ENCODE measurements around the gene RAPGEF3.
A peak's percentile ranks its signal among the peaks of the same experiment; 100 is the strongest.

The RAPGEF3 gene

DNA sequence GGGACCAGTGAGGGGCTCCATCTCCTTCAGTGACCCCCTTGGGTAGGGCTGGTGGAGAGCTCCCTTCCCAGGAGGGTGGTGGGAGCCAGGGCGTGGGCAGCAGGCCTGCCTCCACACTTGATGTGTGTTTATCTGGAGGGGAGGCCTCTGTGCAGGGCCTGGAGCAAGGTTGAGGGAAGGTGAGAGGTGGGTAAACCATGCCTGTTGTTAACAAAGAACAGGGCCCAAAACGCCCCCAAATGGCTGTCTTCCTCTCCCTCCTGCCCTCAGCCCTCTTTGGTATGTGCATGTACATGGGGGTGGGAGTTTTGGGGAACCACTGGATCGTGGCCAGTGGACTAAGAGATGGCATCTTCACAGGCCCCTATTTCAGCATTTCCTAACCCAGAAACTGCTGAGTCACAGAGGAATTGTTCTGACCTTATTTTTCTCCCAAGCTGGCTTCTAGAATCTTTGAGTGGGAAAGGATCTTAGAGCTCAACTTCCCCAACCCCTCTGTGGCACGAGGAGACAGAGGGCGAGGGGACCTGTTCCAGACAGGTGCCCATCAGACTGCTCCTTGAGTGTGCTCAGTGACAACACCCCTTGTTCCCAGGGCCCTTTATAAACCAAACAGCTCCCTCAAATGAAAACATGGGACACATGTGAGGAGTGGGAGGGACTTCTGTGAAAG is 17.9 kb upstream of the RAPGEF3 start:
- TF ChIP-seq GATA1 (IDR thresholded peaks at IDR 0.05; ENCODE audit: low read depth, low read length): no peak
- peak; percentile 75 to 76 for DNase-seq

DNA sequence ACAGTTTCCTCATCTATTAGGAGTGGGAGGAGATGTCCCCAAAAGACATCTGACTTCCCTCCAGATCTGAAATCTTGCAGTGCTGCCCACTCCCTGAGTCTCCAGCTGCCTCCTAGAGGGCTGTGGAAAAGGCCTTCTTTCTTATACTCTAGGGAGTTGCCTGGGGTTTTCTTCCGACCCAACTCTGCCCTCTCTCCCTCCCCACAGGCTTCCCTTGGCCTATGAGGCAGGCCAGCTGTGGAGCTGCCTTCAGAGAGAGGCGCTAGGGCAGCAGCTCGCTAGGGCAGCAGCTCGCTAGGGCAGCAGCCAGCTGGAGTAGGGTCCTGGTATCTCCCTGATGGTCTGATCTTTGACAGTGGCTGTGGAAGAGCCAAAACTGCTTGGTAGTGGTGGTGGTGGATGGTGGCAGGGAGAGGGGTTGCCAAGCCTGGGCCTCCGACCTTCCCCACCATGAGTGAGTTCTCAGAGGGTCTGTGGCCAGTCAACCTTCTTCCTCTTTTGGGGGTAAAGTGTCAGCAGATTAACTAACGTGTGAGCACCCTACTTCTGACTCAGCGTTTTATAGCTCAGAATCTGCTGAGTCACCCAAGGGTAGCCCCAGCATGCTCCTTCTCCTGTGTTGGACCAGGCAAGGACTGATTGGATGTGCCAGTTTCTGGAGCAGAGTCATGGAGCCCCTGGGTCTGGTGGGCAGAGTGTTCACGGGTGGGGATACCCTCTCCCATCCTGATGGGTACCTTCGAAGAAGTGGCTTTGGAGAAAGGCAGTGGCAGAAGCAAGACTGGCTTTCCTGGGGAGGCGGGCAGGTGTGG is 16.6 kb upstream of the RAPGEF3 start:
- TF ChIP-seq POLR2A (IDR thresholded peaks at IDR 0.05; ENCODE audit: low read length) (peak; percentile 85), GATA1 (IDR thresholded peaks at IDR 0.05; ENCODE audit: low read depth, low read length) (no peak)
- peak; percentile 92 to 93 for DNase-seq

DNA sequence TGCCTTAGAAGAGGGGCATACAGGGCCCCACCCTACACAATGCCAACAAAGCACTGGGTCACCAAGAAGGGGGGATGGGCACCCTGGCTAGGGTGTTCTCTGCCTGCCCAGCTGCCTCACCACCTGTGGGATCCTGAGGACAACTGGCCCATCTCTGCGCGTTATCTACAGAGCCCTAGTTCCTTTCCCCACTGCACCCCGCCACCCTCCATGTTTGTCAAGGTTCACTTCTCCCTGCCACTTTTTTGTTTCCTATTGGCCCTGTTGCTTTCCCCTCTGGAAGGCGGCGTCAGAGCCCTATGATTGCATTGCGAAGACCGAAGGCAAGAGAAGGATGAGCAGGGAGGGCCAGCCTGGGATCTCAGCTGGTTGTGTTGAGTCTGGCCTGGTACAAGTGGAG is 16.0 kb upstream of the RAPGEF3 start:
- TF ChIP-seq GATA1 (IDR thresholded peaks at IDR 0.05; ENCODE audit: low read depth, low read length): no peak
- TF ChIP-seq POLR2A (IDR thresholded peaks at IDR 0.05; ENCODE audit: low read length): no peak
- DNase-seq: peak; percentile 58 to 71

DNA sequence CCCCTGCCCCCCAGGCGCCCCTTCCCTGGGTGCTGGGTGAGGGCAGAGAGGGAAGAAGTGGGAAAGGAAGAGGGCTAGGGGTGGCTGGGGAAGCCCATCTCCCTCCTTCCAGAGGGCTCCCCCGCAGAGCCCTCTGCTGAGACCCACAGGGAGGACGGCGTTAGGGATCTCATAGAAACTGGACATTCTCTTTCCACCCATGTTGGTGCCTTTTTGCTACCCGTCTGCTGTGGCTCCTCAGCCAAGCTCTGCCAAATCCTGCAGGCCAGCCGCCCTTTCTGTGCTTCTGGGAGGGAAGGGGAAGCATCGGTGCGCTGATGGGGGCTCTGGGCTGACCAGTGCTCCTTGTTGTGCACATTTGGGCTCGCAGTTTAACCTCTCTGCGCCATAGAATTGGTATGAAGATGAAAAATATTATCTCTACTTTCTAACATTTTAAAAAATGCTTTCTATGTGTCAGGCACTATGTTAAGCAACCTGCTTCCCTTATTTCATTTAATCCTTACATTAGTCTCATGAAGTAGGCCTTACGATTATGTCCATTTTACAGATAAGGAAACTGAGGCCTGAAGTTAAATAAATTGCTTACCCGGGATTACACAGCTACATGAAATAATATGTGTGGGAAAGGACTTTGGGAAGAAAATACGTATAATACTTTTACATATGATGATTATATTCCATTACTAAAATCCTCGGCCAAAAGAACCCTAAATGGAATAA is 15.3 kb upstream of the RAPGEF3 start:
- peak in 1 of 2 experiments; percentile 68 for DNase-seq
- TF ChIP-seq POLR2A (IDR thresholded peaks at IDR 0.05; ENCODE audit: low read length) (peak; percentile 3), GATA1 (IDR thresholded peaks at IDR 0.05; ENCODE audit: low read depth, low read length) (no peak)

DNA sequence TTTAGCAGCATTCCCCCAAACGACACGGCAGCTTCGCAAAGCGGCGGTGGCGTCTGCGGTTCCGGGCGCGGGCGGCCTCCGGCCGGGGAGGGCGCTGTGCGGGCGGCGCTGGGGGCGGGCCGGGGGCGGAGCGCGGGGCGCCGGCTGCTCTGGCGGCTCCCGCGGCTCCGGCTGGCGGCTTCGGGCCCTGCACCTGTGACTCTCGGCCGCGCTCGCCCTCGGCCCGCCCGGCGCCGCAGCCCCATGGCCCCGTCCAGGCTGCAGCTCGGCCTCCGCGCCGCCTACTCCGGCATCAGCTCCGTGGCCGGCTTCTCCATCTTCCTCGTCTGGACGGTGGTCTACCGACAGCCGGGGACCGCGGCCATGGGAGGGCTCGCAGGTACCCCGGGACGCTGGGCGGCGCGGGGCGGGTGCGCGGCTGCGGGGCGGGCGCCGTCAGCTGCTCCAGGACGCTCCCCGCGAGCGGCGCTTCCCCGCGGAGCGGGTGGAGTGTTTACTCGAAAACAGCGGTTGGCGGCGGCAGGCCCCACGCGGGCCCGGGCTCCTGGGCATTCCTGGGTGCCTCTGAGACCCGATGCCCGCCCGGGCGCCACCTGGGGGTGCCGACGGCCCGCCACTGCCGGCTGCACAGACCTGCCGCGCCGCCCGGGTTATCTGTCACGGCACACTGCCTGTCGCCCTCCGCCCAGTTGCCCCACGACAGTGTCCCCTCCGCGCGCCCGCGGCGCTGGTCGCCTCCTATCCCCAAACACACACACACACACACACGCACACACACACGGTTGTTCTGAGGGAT is 14.6 kb upstream of the RAPGEF3 start, which contains the start of gene SLC48A1:
Gene SLC48A1, plus strand, starts transcription at position 177 of the 796 bp plus-strand sequence. Its CDS starts 67 bp downstream, at position 244.
- DNase-seq: peak; percentile 89 to 92

DNA sequence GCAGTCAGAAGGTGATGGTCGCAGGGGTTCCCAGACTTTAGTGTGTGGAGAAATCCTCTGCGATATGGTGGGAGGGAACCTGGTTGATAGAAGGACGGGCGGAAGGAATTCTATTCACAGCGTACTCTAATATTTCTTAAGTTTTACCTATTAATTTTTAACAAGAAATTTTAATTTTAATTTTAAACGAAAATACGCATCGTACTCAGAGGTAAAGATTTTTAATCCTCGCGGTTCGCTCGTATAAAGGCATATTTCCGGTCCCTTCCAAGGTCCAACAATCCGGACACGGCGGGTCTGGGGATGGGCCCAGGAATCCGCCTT is 14.0 kb upstream of the RAPGEF3 start:
- no peak for DNase-seq
- TF ChIP-seq POLR2A (IDR thresholded peaks at IDR 0.05; ENCODE audit: low read length): no peak

More for the DNA sequence above, 14.6 kb upstream of the RAPGEF3 start, which contains the start of gene SLC48A1:
- TF ChIP-seq GATA1 (IDR thresholded peaks at IDR 0.05; ENCODE audit: low read depth, low read length) (no peak), POLR2A (IDR thresholded peaks at IDR 0.05; ENCODE audit: low read length) (peak; percentile 65)

DNA sequence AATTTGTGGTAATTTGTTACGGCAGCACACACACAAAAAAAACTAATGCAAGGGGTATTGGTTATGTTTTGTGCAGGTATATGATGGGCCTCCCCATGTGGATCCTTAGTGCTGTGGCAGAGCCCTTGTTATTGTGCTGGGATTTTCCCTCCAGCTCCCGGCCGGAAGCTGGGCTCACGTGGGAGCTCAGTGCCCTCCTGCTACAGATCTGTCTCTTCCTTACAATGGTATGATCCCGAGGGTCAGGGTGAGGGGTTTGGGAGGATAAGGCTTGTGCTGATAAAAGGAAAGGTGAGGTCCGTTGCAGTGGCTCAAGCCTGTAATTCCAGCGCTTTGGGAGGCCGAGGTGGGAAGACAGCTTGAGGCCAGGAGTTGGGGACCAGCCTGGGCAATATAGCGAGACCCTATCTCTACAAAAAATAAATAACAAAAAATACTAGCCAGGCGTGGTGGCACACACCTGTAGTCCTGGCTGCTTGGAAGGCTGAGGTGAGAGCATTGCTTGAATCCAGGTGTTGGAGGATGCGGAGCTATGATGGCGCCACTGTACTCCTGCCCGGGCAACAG is 13.5 kb upstream of the RAPGEF3 start:
- no peak for DNase-seq
- TF ChIP-seq GATA1 (IDR thresholded peaks at IDR 0.05; ENCODE audit: low read depth, low read length) (no peak), POLR2A (IDR thresholded peaks at IDR 0.05; ENCODE audit: low read length) (no peak)

DNA sequence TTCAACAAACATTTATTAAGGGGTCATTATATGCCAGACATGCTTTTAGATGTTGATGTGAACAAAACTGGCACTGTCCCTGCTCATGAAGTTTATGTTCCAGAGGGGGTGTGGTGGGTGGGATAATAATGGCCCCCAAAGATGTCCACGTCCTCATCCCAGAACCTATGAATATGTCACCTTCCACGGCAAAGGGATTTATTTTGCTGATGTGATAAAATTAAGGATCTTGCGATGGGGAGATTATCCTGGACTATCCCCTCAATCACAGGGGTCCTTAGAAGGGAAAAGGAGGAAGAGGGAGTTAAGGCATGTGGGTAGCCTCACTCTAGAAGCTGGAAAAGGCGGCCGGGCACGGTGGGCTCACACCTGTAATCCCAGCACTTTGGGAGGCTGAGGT is 12.6 kb upstream of the RAPGEF3 start:
- DNase-seq: no peak
- no peak for TF ChIP-seq GATA1 (IDR thresholded peaks at IDR 0.05; ENCODE audit: low read depth, low read length)

DNA sequence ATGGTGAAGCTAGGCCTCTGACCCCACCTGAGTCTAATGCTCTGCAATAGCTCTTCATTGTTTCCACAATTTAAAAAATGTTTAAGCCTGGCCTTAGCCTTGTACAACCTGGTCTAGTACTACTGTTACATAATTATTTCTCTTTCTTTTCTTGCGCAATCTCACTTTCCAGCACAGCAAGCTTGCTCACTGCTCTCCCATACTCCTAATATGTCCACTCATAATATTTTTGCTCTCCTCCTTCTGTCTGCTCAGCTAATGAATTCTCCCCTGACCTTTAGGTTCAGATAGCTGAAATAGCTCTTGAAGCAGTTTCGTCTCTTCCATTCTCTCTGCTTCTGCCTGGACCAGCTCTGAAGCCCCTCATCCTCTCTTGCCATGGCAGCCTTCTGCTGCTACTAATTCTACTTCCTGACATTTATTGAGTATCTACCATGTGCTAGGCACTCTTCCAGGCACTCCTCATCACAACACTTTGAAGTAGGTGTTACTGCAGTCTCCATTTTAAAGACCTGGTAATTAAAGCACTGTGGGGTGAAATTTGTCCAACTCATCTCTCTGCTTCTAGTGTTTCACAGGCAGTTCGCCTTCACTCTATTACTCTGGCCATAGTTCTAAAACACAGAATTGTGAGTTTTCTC is 11.5 kb upstream of the RAPGEF3 start:
- DNase-seq: peak; percentile 25 to 64
- TF ChIP-seq GATA1 (IDR thresholded peaks at IDR 0.05; ENCODE audit: low read depth, low read length) (no peak), POLR2A (IDR thresholded peaks at IDR 0.05; ENCODE audit: low read length) (no peak)

DNA sequence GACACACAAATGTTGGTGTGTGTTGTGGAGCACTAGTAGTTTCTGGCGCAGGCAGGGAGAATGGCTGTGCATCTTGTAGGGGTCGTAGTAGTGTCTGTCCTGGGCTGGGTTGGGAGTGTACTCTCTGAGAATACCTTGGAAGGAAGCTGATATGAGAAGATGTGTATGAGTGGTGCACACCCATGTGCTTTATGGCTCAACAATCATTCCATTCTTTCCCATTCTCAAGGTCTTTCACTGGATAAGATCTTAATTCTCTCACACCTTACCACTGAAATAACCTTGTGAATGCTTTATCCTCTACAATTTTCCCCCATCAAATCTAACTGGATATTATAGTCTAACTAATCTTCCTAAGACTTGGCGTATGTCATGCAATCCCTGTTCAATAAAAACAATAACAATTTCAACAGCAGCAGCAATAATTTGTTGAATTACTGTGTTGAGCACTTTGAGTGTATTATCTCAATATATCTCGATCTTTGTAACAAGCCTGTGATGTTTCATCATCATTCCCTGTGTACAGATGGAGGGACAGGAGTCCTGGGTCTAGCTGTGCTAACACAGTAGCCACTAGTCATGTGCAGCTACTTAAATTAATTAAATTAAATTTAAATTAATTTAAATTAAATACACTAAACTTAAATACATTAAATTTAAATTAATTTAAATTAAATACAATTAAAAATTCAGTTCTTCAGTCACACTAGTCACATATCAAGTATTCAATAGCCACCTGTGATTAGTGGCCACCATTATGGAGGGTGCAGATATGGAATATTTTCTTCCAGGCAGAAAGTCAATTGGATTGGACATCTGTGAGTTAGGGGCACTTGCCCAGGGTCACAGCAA is 10.8 kb upstream of the RAPGEF3 start:
- peak; percentile 36 to 56 for DNase-seq
- no peak for TF ChIP-seq GATA1 (IDR thresholded peaks at IDR 0.05; ENCODE audit: low read depth, low read length)
- TF ChIP-seq POLR2A (IDR thresholded peaks at IDR 0.05; ENCODE audit: low read length): no peak

DNA sequence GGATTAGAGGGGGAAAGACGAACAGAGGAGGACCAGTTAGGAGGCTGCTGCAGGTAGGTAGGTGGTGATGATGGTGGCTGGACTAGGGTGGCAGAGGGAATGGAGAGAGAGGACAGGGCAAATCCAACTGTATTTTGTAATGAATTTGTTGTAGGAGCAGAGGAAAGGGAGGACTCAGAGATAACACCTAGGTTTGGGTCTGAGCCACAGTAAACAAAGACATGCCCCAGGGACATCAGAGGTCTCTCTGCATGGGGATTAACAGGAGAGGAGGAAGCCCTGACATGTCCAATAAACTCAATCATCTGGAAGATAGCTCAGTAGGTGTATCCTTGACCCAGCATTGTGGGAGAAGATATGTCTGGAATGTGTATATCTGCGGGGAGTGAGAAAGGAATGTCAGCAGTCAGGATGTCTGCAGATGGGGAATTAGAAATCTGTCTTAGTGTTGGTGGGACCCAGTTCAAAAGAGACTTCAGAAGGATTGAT is 9.7 kb upstream of the RAPGEF3 start:
- no peak for DNase-seq
- TF ChIP-seq POLR2A (IDR thresholded peaks at IDR 0.05; ENCODE audit: low read length): no peak
- TF ChIP-seq GATA1 (IDR thresholded peaks at IDR 0.05; ENCODE audit: low read depth, low read length): no peak

DNA sequence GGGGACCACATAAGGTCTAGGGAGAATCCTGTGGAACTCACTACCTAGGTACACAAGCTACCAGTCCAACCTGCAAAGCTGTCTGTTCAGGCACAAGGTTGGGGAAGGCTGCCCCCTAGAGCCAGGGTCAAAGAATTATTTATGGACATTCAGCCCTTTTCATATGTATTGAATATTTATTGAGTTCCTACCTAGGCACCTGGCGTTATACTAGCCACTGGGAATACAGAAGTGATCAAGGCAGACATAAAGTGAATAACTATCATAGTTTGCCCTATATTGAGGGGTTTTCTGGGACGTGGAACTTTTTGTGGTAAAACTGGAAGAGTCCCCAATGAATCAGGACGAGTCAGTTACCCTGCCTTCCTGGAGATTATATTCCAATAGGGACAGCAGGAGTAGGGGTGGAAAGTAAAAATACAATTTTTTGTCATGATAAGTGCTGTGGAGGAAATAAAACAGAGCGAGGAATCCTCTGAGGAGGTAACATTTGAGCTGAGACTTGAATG is 8.6 kb upstream of the RAPGEF3 start:
- peak; percentile 70 to 80 for DNase-seq

More for the DNA sequence above, 8.6 kb upstream of the RAPGEF3 start:
- no peak for TF ChIP-seq GATA1 (IDR thresholded peaks at IDR 0.05; ENCODE audit: low read depth, low read length)

Measured in erythroblast (primary cell).